GM18868 (cell line): ENCODE data around the gene GRIK4.
"Not testable (repeated sequence)": the region's sequence is repeated elsewhere in the genome, so short reads cannot be mapped to it uniquely, and the experiment has no call there.

ENCODE experiments used
- ATAC-seq: cut with Tn5 transposase; IDR thresholded peaks from one replicate; pipeline ENCODE4 v1.9.1; 2021; ENCODE audit warnings: mild to moderate bottlenecking, moderate library complexity; ENCODE audit not compliant: unreplicated experiment

Gene GRIK4

GRCh38 chr11:120511116-120511819 is at the start of gene GRIK4:
Gene GRIK4, plus strand, starts transcription at chr11:120511748. Its CDS starts 148,571 bp downstream, at chr11:120660319.
- peak; percentile 83 for ATAC-seq

- ATAC-seq, result no peak
These were observed 48.7 kb upstream of the GRIK4 start for GRCh38 chr11:120462825-120463224.

GRCh38 chr11:120465921-120466534 is 45.5 kb upstream of the GRIK4 start:
- ATAC-seq, result no peak

- ATAC-seq, result no peak
These were observed 43.9 kb upstream of the GRIK4 start for GRCh38 chr11:120467627-120468026.

- ATAC-seq, result no peak
These were observed 40.4 kb upstream of the GRIK4 start for GRCh38 chr11:120471131-120471530.

GRCh38 chr11:120471994-120472393 is 39.6 kb upstream of the GRIK4 start:
- no peak for ATAC-seq

- no peak for ATAC-seq
These were observed 38.0 kb upstream of the GRIK4 start for GRCh38 chr11:120473503-120473902.

GRCh38 chr11:120482149-120482548 is 29.4 kb upstream of the GRIK4 start:
- no peak for ATAC-seq

- no peak for ATAC-seq
These were observed 26.8 kb upstream of the GRIK4 start for GRCh38 chr11:120484722-120485121.

- no peak for ATAC-seq
These were observed 25.4 kb upstream of the GRIK4 start for GRCh38 chr11:120486138-120486537.

- no peak for ATAC-seq
These were observed 21.7 kb upstream of the GRIK4 start for GRCh38 chr11:120489799-120490198.

GRCh38 chr11:120492486-120492885 is 19.1 kb upstream of the GRIK4 start:
- no peak for ATAC-seq

- no peak for ATAC-seq
These were observed 17.0 kb upstream of the GRIK4 start for GRCh38 chr11:120494595-120494994.

- no peak for ATAC-seq
These were observed 12.5 kb upstream of the GRIK4 start for GRCh38 chr11:120499088-120499487.

- ATAC-seq, result no peak
These were observed 11.7 kb upstream of the GRIK4 start for GRCh38 chr11:120499859-120500258.

- no peak for ATAC-seq
These were observed 11.0 kb upstream of the GRIK4 start for GRCh38 chr11:120500414-120501071.

GRCh38 chr11:120501440-120501839 is 10.1 kb upstream of the GRIK4 start:
- no peak for ATAC-seq

- ATAC-seq, result no peak
These were observed 9.4 kb upstream of the GRIK4 start for GRCh38 chr11:120501976-120502755.

- not testable (repeated sequence) for ATAC-seq
These were observed 8.0 kb upstream of the GRIK4 start for GRCh38 chr11:120503529-120503928.

GRCh38 chr11:120505801-120506425 is 5.6 kb upstream of the GRIK4 start:
- no peak for ATAC-seq
